Mammary epithelial cell (primary cell): Measurements from ENCODE around the gene RIMS3.

Source experiments
- EZH2 ChIP-seq: IDR thresholded peaks from 2 replicates; pipeline ENCODE4 v1.6.1; 2012; ENCODE audit warnings: low read length, inconsistent platforms, borderline replicate concordance
- TF ChIP-seq, protein P1 (sequence below), 2 donors: IDR thresholded peaks in 1 of 2; conservative IDR thresholded peaks in 1 of 2; 2 replicates each; pipeline ENCODE4 v1.5.1; 2011 to 2012; ENCODE audit warnings: inconsistent platforms in 2 of 2, low read length in 2 of 2, mild to moderate bottlenecking in 2 of 2, control low read depth in 1 of 2, low read depth in 1 of 2; ENCODE audit not compliant: insufficient read depth in 1 of 2; ENCODE audit errors: extremely low read depth in 1 of 2

DNA sequence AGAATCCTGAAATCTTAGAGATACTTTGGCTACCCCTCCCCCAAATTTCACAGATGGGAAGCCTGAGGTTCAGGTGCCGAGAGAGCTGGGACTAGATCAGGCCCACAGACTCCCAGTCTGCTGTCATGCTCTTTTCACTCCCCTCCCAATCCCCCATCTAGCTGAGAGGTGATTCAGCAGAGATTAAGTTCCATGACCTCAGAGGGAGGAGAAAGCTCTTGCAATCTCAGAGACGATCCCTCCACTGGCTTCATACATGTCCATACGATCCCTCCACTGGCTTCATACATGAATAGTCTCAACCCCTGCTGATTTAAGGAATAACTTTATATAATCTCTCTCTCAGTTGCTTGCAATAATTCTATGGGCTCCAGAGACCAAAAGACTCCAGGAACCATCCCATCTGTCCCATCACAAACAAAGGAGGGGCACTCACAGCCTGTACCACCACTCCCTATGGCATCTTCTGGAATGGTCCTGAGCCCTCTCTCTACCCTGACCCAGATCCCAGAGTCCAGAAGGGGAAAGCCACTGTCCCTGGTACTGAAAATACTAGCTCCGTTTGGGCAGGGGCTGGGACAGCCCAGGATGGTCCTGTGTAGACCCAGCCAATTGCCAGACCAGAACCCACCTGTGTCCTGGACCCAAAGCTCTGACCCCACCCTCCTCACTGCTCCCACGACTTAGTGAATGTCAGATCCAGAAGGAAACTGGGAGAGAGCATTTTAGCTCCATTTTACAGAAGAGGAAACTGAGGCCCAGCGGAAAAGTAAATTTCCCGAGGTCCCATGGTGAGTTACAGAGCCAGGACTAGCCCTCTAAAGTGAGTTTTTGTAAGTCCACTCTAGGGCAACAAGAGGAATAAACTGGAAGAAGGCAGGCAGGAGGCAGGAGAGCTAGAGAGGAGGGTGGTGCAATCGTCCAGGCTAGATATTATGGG, 27.1 kb downstream of the RIMS3 start:
- TF ChIP-seq, protein P1, sequence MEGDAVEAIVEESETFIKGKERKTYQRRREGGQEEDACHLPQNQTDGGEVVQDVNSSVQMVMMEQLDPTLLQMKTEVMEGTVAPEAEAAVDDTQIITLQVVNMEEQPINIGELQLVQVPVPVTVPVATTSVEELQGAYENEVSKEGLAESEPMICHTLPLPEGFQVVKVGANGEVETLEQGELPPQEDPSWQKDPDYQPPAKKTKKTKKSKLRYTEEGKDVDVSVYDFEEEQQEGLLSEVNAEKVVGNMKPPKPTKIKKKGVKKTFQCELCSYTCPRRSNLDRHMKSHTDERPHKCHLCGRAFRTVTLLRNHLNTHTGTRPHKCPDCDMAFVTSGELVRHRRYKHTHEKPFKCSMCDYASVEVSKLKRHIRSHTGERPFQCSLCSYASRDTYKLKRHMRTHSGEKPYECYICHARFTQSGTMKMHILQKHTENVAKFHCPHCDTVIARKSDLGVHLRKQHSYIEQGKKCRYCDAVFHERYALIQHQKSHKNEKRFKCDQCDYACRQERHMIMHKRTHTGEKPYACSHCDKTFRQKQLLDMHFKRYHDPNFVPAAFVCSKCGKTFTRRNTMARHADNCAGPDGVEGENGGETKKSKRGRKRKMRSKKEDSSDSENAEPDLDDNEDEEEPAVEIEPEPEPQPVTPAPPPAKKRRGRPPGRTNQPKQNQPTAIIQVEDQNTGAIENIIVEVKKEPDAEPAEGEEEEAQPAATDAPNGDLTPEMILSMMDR (conservative IDR thresholded peaks at IDR 0.05 in 1 of 2, IDR thresholded peaks at IDR 0.05 in 1 of 2; ENCODE audit: extremely low read depth in 1 of 2, insufficient read depth in 1 of 2, low read depth in 1 of 2, low read length in 2 of 2), result no peak
- TF ChIP-seq EZH2, result no peak
